ENCODE results near the gene HMOX1.

- no peak for TF ChIP-seq CTCF (IDR thresholded peaks at IDR 0.05; ENCODE audit: low read depth, low read length)
- TF ChIP-seq POLR2A (IDR thresholded peaks at IDR 0.05; ENCODE audit: extremely low read depth, insufficient read length) = no peak
- no peak for TF ChIP-seq MYC (IDR thresholded peaks at IDR 0.05; ENCODE audit: low read depth, low read length)
These were observed 37.2 kb downstream of the HMOX1 start for GRCh38 chr22:35418088-35418487.

Measured in NB4 (cell line).